Activated naive CD8-positive, alpha-beta T cell (primary cell): ENCODE results near the gene ZNF777.
"Not testable (repeated sequence)": the region's sequence is repeated elsewhere in the genome, so short reads cannot be mapped to it uniquely, and the experiment has no call there.

ENCODE experiments used
- H3K27ac Mint-ChIP-seq: one replicate; pipeline ENCODE4 v1.8.0; 2021; ENCODE audit warnings: mixed read lengths
- H3K27me3 Mint-ChIP-seq: one replicate; pipeline ENCODE4 v1.8.0; 2021; ENCODE audit warnings: mixed read lengths
- H3K36me3 Mint-ChIP-seq: one replicate; pipeline ENCODE4 v1.8.0; 2021; ENCODE audit warnings: mixed read lengths
- H3K4me1 Mint-ChIP-seq: one replicate; pipeline ENCODE4 v1.8.0; 2021; ENCODE audit warnings: low read depth, mixed read lengths
- H3K4me3 Mint-ChIP-seq: one replicate; pipeline ENCODE4 v1.8.0; 2021; ENCODE audit warnings: mild to moderate bottlenecking, mixed read lengths
- H3K9me3 Mint-ChIP-seq: one replicate; pipeline ENCODE4 v1.8.0; 2021; ENCODE audit warnings: low read depth, mixed read lengths

The ZNF777 gene

GRCh38 chr7:149446026-149446425 is 14.8 kb downstream of the ZNF777 start:
- not testable (repeated sequence) for H3K27me3 Mint-ChIP-seq, H3K9me3 Mint-ChIP-seq, H3K4me3 Mint-ChIP-seq, H3K27ac Mint-ChIP-seq, H3K4me1 Mint-ChIP-seq
- H3K36me3 Mint-ChIP-seq = peaks cover 13% of the 10 kb centered on the region

- Mint-ChIP-seq H3K27ac (no peak overlapping the region), H3K36me3 (peaks cover 12% of the 10 kb centered on the region), H3K4me3 (no peak overlapping the region), H3K27me3 (no peaks in the 10 kb centered on the region), H3K9me3 (no peaks in the 10 kb centered on the region), H3K4me1 (peaks cover 11% of the 10 kb centered on the region)
These were observed 16.6 kb downstream of the ZNF777 start for GRCh38 chr7:149444287-149444686.

GRCh38 chr7:149443523-149443922 is 17.3 kb downstream of the ZNF777 start:
- no peak overlapping the region for H3K27ac Mint-ChIP-seq
- H3K4me1 Mint-ChIP-seq = peaks cover 11% of the 10 kb centered on the region
- H3K4me3 Mint-ChIP-seq = no peak overlapping the region
- H3K9me3 Mint-ChIP-seq = no peaks in the 10 kb centered on the region
- no peaks in the 10 kb centered on the region for H3K27me3 Mint-ChIP-seq
- H3K36me3 Mint-ChIP-seq = peaks cover 12% of the 10 kb centered on the region

GRCh38 chr7:149442924-149443323 is 17.9 kb downstream of the ZNF777 start:
- H3K9me3 Mint-ChIP-seq = no peaks in the 10 kb centered on the region
- H3K4me3 Mint-ChIP-seq = no peak overlapping the region
- peaks cover 11% of the 10 kb centered on the region for H3K4me1 Mint-ChIP-seq
- no peak overlapping the region for H3K27ac Mint-ChIP-seq
- H3K36me3 Mint-ChIP-seq = peaks cover 12% of the 10 kb centered on the region
- H3K27me3 Mint-ChIP-seq = no peaks in the 10 kb centered on the region

- Mint-ChIP-seq H3K27ac (no peak overlapping the region), H3K27me3 (no peaks in the 10 kb centered on the region), H3K36me3 (peaks cover 10% of the 10 kb centered on the region), H3K4me1 (peaks cover 11% of the 10 kb centered on the region), H3K9me3 (no peaks in the 10 kb centered on the region), H3K4me3 (no peak overlapping the region)
These were observed 20.6 kb downstream of the ZNF777 start for GRCh38 chr7:149440222-149440621.

GRCh38 chr7:149436358-149436757 is 24.5 kb downstream of the ZNF777 start:
- H3K4me1 Mint-ChIP-seq = peaks cover 11% of the 10 kb centered on the region
- H3K9me3 Mint-ChIP-seq = no peaks in the 10 kb centered on the region
- H3K27me3 Mint-ChIP-seq = no peaks in the 10 kb centered on the region
- no peak overlapping the region for H3K27ac Mint-ChIP-seq
- H3K36me3 Mint-ChIP-seq = peaks cover 20% of the 10 kb centered on the region
- no peak overlapping the region for H3K4me3 Mint-ChIP-seq

GRCh38 chr7:149433124-149433523 is 27.7 kb downstream of the ZNF777 start:
- Mint-ChIP-seq H3K4me1 (no peaks in the 10 kb centered on the region), H3K9me3 (no peaks in the 10 kb centered on the region), H3K27ac (no peak overlapping the region), H3K36me3 (peaks cover 20% of the 10 kb centered on the region), H3K4me3 (no peak overlapping the region), H3K27me3 (no peaks in the 10 kb centered on the region)

GRCh38 chr7:149432121-149432691 is 28.7 kb downstream of the ZNF777 start:
- H3K4me3 Mint-ChIP-seq = no peak overlapping the region
- no peaks in the 10 kb centered on the region for H3K9me3 Mint-ChIP-seq
- H3K27ac Mint-ChIP-seq = no peak overlapping the region
- H3K36me3 Mint-ChIP-seq = peaks cover 18% of the 10 kb centered on the region
- no peaks in the 10 kb centered on the region for H3K4me1 Mint-ChIP-seq
- H3K27me3 Mint-ChIP-seq = no peaks in the 10 kb centered on the region

GRCh38 chr7:149431486-149432120 is 29.3 kb downstream of the ZNF777 start:
- H3K36me3 Mint-ChIP-seq = peaks cover 17% of the 10 kb centered on the region
- H3K4me3 Mint-ChIP-seq = no peak overlapping the region

GRCh38 chr7:149430192-149430591 is 30.7 kb downstream of the ZNF777 start:
- H3K4me1 Mint-ChIP-seq = no peaks in the 10 kb centered on the region
- H3K9me3 Mint-ChIP-seq = no peaks in the 10 kb centered on the region
- H3K36me3 Mint-ChIP-seq = peaks cover 17% of the 10 kb centered on the region
- H3K4me3 Mint-ChIP-seq = no peak overlapping the region
- H3K27ac Mint-ChIP-seq = peak overlapping the region; percentile 29
- H3K27me3 Mint-ChIP-seq = no peaks in the 10 kb centered on the region

More at GRCh38 chr7:149431486-149432120, 29.3 kb downstream of the ZNF777 start:
- Mint-ChIP-seq H3K9me3 (no peaks in the 10 kb centered on the region), H3K27me3 (no peaks in the 10 kb centered on the region), H3K4me1 (no peaks in the 10 kb centered on the region), H3K27ac (no peak overlapping the region)

- H3K27ac Mint-ChIP-seq = no peak overlapping the region
- no peaks in the 10 kb centered on the region for H3K9me3 Mint-ChIP-seq
- peaks cover 3% of the 10 kb centered on the region for H3K4me1 Mint-ChIP-seq
- no peaks in the 10 kb centered on the region for H3K27me3 Mint-ChIP-seq
- peaks cover 5% of the 10 kb centered on the region for H3K36me3 Mint-ChIP-seq
- H3K4me3 Mint-ChIP-seq = no peak overlapping the region
These were observed 33.0 kb downstream of the ZNF777 start for GRCh38 chr7:149427893-149428292.

GRCh38 chr7:149427096-149427680 is 33.7 kb downstream of the ZNF777 start:
- Mint-ChIP-seq H3K9me3 (no peaks in the 10 kb centered on the region), H3K4me1 (peaks cover 3% of the 10 kb centered on the region), H3K36me3 (peaks cover 3% of the 10 kb centered on the region), H3K4me3 (no peak overlapping the region), H3K27ac (no peak overlapping the region), H3K27me3 (no peaks in the 10 kb centered on the region)

- H3K36me3 Mint-ChIP-seq = no peaks in the 10 kb centered on the region
These were observed 37.3 kb downstream of the ZNF777 start for GRCh38 chr7:149423449-149424110.

GRCh38 chr7:149422914-149423301 is 38.0 kb downstream of the ZNF777 start:
- no peaks in the 10 kb centered on the region for H3K9me3 Mint-ChIP-seq
- no peaks in the 10 kb centered on the region for H3K27me3 Mint-ChIP-seq
- H3K4me3 Mint-ChIP-seq = peak overlapping the region; percentile 69
- H3K27ac Mint-ChIP-seq = peak overlapping the region; percentile 58
- peaks cover 3% of the 10 kb centered on the region for H3K4me1 Mint-ChIP-seq
- H3K36me3 Mint-ChIP-seq = no peaks in the 10 kb centered on the region

More at GRCh38 chr7:149423449-149424110, 37.3 kb downstream of the ZNF777 start:
- Mint-ChIP-seq H3K4me1 (peaks cover 3% of the 10 kb centered on the region), H3K27ac (peak overlapping the region; percentile 58), H3K4me3 (peak overlapping the region; percentile 69), H3K27me3 (no peaks in the 10 kb centered on the region), H3K9me3 (no peaks in the 10 kb centered on the region)

- Mint-ChIP-seq H3K9me3 (no peaks in the 10 kb centered on the region), H3K4me1 (peaks cover 3% of the 10 kb centered on the region), H3K36me3 (no peaks in the 10 kb centered on the region), H3K27me3 (no peaks in the 10 kb centered on the region), H3K4me3 (peak overlapping the region; percentile 75), H3K27ac (peak overlapping the region; percentile 66)
These were observed 38.5 kb downstream of the ZNF777 start for GRCh38 chr7:149422162-149422913.
